H9 (cell line): ENCODE data around the gene CSMD2. TPM values are rescaled to one million over a fixed set of nuclear protein-coding genes. Genes with fewer than 3 reads are reported as not detected.

Source experiments
- DNase-seq: peaks from one replicate; pipeline ENCODE4 v3.0.0-alpha.2; 2017
- H2AFZ ChIP-seq: one replicate; pipeline ENCODE4 v1.6.1; 2013; ENCODE audit warnings: mild to moderate bottlenecking, low read length, control low read depth, moderate library complexity
- H2AK5ac ChIP-seq: 2 replicates; pipeline ENCODE4 v1.6.1; 2013; ENCODE audit warnings: low read length, control low read depth, mixed read lengths; ENCODE audit not compliant: insufficient read length
- H2BK120ac ChIP-seq: one replicate; pipeline ENCODE4 v1.6.1; 2013; ENCODE audit warnings: low read depth, mild to moderate bottlenecking, low read length, control low read depth, inconsistent platforms; ENCODE audit not compliant: poor library complexity, severe bottlenecking
- H2BK12ac ChIP-seq: 2 replicates; pipeline ENCODE4 v1.6.1; 2013; ENCODE audit warnings: low read length, control low read depth, mixed read lengths, low read depth; ENCODE audit not compliant: insufficient read length
- H2BK15ac ChIP-seq: 2 replicates; pipeline ENCODE4 v1.6.1; 2013; ENCODE audit warnings: low read depth, low read length, control low read depth
- H2BK20ac ChIP-seq: one replicate; pipeline ENCODE4 v1.6.1; 2013; ENCODE audit warnings: low read depth, mild to moderate bottlenecking, low read length, control low read depth, inconsistent platforms; ENCODE audit not compliant: poor library complexity, severe bottlenecking
- H2BK5ac ChIP-seq: 2 replicates; pipeline ENCODE4 v1.6.1; 2013; ENCODE audit warnings: low read length, control low read depth, mixed read lengths; ENCODE audit not compliant: insufficient read length
- H3K14ac ChIP-seq: 2 replicates; pipeline ENCODE4 v1.6.1; 2013; ENCODE audit warnings: low read length, control low read depth; ENCODE audit not compliant: insufficient read depth
- H3K18ac ChIP-seq: 2 replicates; pipeline ENCODE4 v1.6.1; 2013; ENCODE audit warnings: low read depth, mild to moderate bottlenecking, mixed read lengths, low read length, control low read depth; ENCODE audit not compliant: insufficient read length
- H3K23ac ChIP-seq: 2 replicates; pipeline ENCODE4 v1.6.1; 2013; ENCODE audit warnings: low read length, control low read depth, mixed read lengths, low read depth; ENCODE audit not compliant: insufficient read length
- H3K23me2 ChIP-seq: 2 replicates; pipeline ENCODE4 v1.6.1; 2013; ENCODE audit warnings: low read depth, mild to moderate bottlenecking, mixed read lengths, low read length, control low read depth; ENCODE audit not compliant: insufficient read length, poor library complexity, severe bottlenecking
- H3K27ac ChIP-seq: 2 replicates; pipeline ENCODE4 v1.5.1; 2013; ENCODE audit warnings: low read length, control low read depth, mixed read lengths, low read depth; ENCODE audit not compliant: insufficient read length
- H3K27me3 ChIP-seq: 2 replicates; pipeline ENCODE4 v1.6.1; 2013; ENCODE audit warnings: low read length, control low read depth, inconsistent platforms; ENCODE audit not compliant: insufficient read depth
- H3K4ac ChIP-seq: 2 replicates; pipeline ENCODE4 v1.6.1; 2013; ENCODE audit warnings: low read depth, mild to moderate bottlenecking, control low read depth, inconsistent platforms, low read length, moderate library complexity
- H3K4me1 ChIP-seq: 2 replicates; pipeline ENCODE4 v1.6.1; 2013; ENCODE audit warnings: low read length, control low read depth, inconsistent platforms; ENCODE audit not compliant: insufficient read depth
- H3K4me2 ChIP-seq: 2 replicates; pipeline ENCODE4 v1.6.1; 2013; ENCODE audit warnings: low read length, control low read depth, mixed read lengths; ENCODE audit not compliant: insufficient read length, insufficient read depth
- H3K56ac ChIP-seq: 2 replicates; pipeline ENCODE4 v1.6.1; 2013; ENCODE audit warnings: low read depth, mild to moderate bottlenecking, mixed read lengths, low read length, control low read depth; ENCODE audit not compliant: insufficient read length
- H3K79me1 ChIP-seq: 2 replicates; pipeline ENCODE4 v1.6.1; 2013; ENCODE audit warnings: low read depth, mild to moderate bottlenecking, moderate library complexity, low read length, control low read depth, inconsistent platforms; ENCODE audit not compliant: insufficient read depth, poor library complexity, severe bottlenecking
- H3K79me2 ChIP-seq: 2 replicates; pipeline ENCODE4 v1.6.1; 2013; ENCODE audit warnings: low read length, control low read depth, inconsistent platforms; ENCODE audit not compliant: insufficient read depth
- H3K9ac ChIP-seq: 2 replicates; pipeline ENCODE4 v1.6.1; 2013; ENCODE audit warnings: low read length, control low read depth, mixed read lengths; ENCODE audit not compliant: insufficient read length; ENCODE audit errors: extremely low read depth
- H3K9me3 ChIP-seq: one replicate; pipeline ENCODE4 v1.6.1; 2013; ENCODE audit warnings: low read depth, low read length, inconsistent platforms; ENCODE audit not compliant: control insufficient read depth
- H3T11ph ChIP-seq: one replicate; pipeline ENCODE4 v1.6.1; 2013; ENCODE audit warnings: mild to moderate bottlenecking, low read length, control low read depth, inconsistent platforms
- H4K20me1 ChIP-seq: one replicate; pipeline ENCODE4 v1.6.1; 2013; ENCODE audit not compliant: control insufficient read depth, insufficient read length, insufficient read depth
- H4K5ac ChIP-seq: 2 replicates; pipeline ENCODE4 v1.6.1; 2013; ENCODE audit warnings: low read depth, mild to moderate bottlenecking, mixed read lengths, low read length, control low read depth; ENCODE audit not compliant: insufficient read length
- H4K8ac ChIP-seq: replicated peaks from 2 replicates; pipeline ENCODE4 v1.6.1; 2013; ENCODE audit warnings: low read length, control low read depth, mixed read lengths, low read depth; ENCODE audit not compliant: insufficient read length
- H4K91ac ChIP-seq: 2 replicates; pipeline ENCODE4 v1.6.1; 2013; ENCODE audit warnings: low read depth, mild to moderate bottlenecking, moderate library complexity, mixed read lengths, low read length, control low read depth; ENCODE audit not compliant: insufficient read length
- H3K27ac Mint-ChIP-seq, 3 experiments: 2 replicates in 2 of 3; 3 replicates in 1 of 3; pipeline ENCODE4 v1.8.0; 2020 to 2021; ENCODE audit warnings: mixed read lengths in 3 of 3, mild to moderate bottlenecking in 1 of 3, moderate library complexity in 1 of 3
- H3K27me3 Mint-ChIP-seq: 2 replicates; pipeline ENCODE4 v1.8.0; 2021; ENCODE audit warnings: low read depth, mild to moderate bottlenecking, moderate library complexity, mixed read lengths
- H3K36me3 Mint-ChIP-seq, 3 experiments: 2 replicates in 2 of 3; 3 replicates in 1 of 3; pipeline ENCODE4 v1.8.0; 2020 to 2021; ENCODE audit warnings: low read depth in 3 of 3, mixed read lengths in 3 of 3; ENCODE audit not compliant: insufficient read depth in 1 of 3
- H3K4me1 Mint-ChIP-seq, 2 experiments: 2 replicates each; pipeline ENCODE4 v1.8.0; 2020; ENCODE audit warnings: mixed read lengths in 2 of 2
- H3K4me3 Mint-ChIP-seq, 2 experiments: 2 replicates in 1 of 2; 3 replicates in 1 of 2; pipeline ENCODE4 v1.8.0; 2020 to 2021; ENCODE audit warnings: mild to moderate bottlenecking in 2 of 2, mixed read lengths in 2 of 2, moderate library complexity in 1 of 2
- H3K9me3 Mint-ChIP-seq, 2 experiments: 2 replicates in 1 of 2; 3 replicates in 1 of 2; pipeline ENCODE4 v1.8.0; 2020; ENCODE audit warnings: mild to moderate bottlenecking in 2 of 2, mixed read lengths in 2 of 2, moderate library complexity in 1 of 2
- CTCF ChIP-seq: fragments of 200-600 bp; sonication (generic); conservative IDR thresholded peaks from 3 replicates; pipeline ENCODE4 v1.8.0; 2021; ENCODE audit warnings: antibody characterized with exemption, mild to moderate bottlenecking
- WGBS: extraction: QIAGEN DNeasy Blood & Tissue Kit; methylation state at CpG from one replicate; pipeline ENCODE4 v1.1.7; 2013; ENCODE audit warnings: missing lambda C conversion rate, low lambda C conversion rate, mixed read lengths; ENCODE audit not compliant: insufficient read length; ENCODE audit errors: extremely low coverage; 5-methylcytosine and 5-hydroxymethylcytosine counted together
- total RNA-seq: library from RNA; stranded (reverse); gene quantifications from 2 replicates; pipeline ENCODE4 v1.2.1, GENCODE V29; 2021

CSMD2 gene
- total RNA-seq, 1 experiment from 2014 or later = 6.4 TPM

GRCh38 chr1:34078383-34078782, 86.6 kb downstream of the CSMD2 start:
- no peak overlapping the region for H2BK20ac ChIP-seq
- no peaks in the 10 kb centered on the region for H3K27me3 ChIP-seq
- H3K79me1 ChIP-seq = no peaks in the 10 kb centered on the region
- peaks cover 9 to 11% of the 10 kb centered on the region in 2 experiments for H3K4me1 Mint-ChIP-seq
- H3K9me3 Mint-ChIP-seq = peaks cover 23 to 24% of the 10 kb centered on the region in 2 experiments
- no peak overlapping the region for H3K18ac ChIP-seq
- H3K14ac ChIP-seq = no peak overlapping the region
- no peaks in the 10 kb centered on the region for H3K27me3 Mint-ChIP-seq
- H3K23me2 ChIP-seq = no peaks in the 10 kb centered on the region
- no peak overlapping the region for H3K27ac ChIP-seq
- no CpG with 5 or more reads among the region's 4 CpGs for WGBS
- no peak for TF ChIP-seq CTCF
- H4K20me1 ChIP-seq = no peaks in the 10 kb centered on the region
- no peak overlapping the region for H2AFZ ChIP-seq
- no peak overlapping the region for H2BK12ac ChIP-seq
- no peak overlapping the region for H3K9ac ChIP-seq
- H3K4ac ChIP-seq = no peak overlapping the region
- no peak overlapping the region for H3K27ac Mint-ChIP-seq
- no peak overlapping the region for H4K91ac ChIP-seq
- H2BK120ac ChIP-seq = no peak overlapping the region
- no peak overlapping the region for H3K23ac ChIP-seq
- H2BK5ac ChIP-seq = no peak overlapping the region
- H3K79me2 ChIP-seq = no peaks in the 10 kb centered on the region
- H3K4me3 Mint-ChIP-seq = no peak overlapping the region
- H3K4me1 ChIP-seq = no peaks in the 10 kb centered on the region
- H4K8ac ChIP-seq = no peak overlapping the region
- H3K36me3 Mint-ChIP-seq = peaks cover 19 to 37% (median 35%) of the 10 kb centered on the region in 3 experiments
- H3T11ph ChIP-seq = no peak overlapping the region
- no peak overlapping the region for H3K4me2 ChIP-seq
- no peak overlapping the region for H2BK15ac ChIP-seq
- H4K5ac ChIP-seq = no peak overlapping the region
- H3K56ac ChIP-seq = no peak overlapping the region
- no peak overlapping the region for H2AK5ac ChIP-seq
- H3K9me3 ChIP-seq = no peaks in the 10 kb centered on the region
- DNase-seq = no peak
